ENCODE measurements around the gene REEP3.

REEP3 gene

GRCh38 chr10:63515002-63515763, 6.0 kb upstream of the REEP3 start:
- no peak for DNase-seq

GRCh38 chr10:63516207-63516606, 5.0 kb upstream of the REEP3 start:
- no peak for DNase-seq

GRCh38 chr10:63518690-63519288, 2.4 kb upstream of the REEP3 start:
- no peak for DNase-seq

- no peak for DNase-seq
These were observed 445 bp downstream of the REEP3 start for GRCh38 chr10:63521416-63522276.

GRCh38 chr10:63522277-63522687, 1.1 kb downstream of the REEP3 start:
- DNase-seq: no peak

GRCh38 chr10:63522995-63523394, 1.8 kb downstream of the REEP3 start:
- no peak for DNase-seq

- no peak for DNase-seq
These were observed 3.8 kb downstream of the REEP3 start for GRCh38 chr10:63525021-63525420.

GRCh38 chr10:63527401-63527800, 6.2 kb downstream of the REEP3 start:
- no peak for DNase-seq

GRCh38 chr10:63528084-63528744, 7.0 kb downstream of the REEP3 start:
- no peak for DNase-seq

- DNase-seq: no peak
These were observed 9.2 kb downstream of the REEP3 start for GRCh38 chr10:63530409-63530808.

GRCh38 chr10:63534723-63535122, 13.5 kb downstream of the REEP3 start:
- no peak for DNase-seq

- no peak for DNase-seq
These were observed 15.5 kb downstream of the REEP3 start for GRCh38 chr10:63536698-63537097.

- DNase-seq: no peak
These were observed 16.3 kb downstream of the REEP3 start for GRCh38 chr10:63537536-63537935.

- no peak for DNase-seq
These were observed 18.2 kb downstream of the REEP3 start for GRCh38 chr10:63539377-63539776.

GRCh38 chr10:63539994-63540393, 18.8 kb downstream of the REEP3 start:
- no peak for DNase-seq

GRCh38 chr10:63542835-63543575, 21.8 kb downstream of the REEP3 start:
- DNase-seq: no peak

- no peak for DNase-seq
These were observed 22.4 kb downstream of the REEP3 start for GRCh38 chr10:63543576-63543962.

- no peak for DNase-seq
These were observed 23.2 kb downstream of the REEP3 start for GRCh38 chr10:63544418-63544817.

GRCh38 chr10:63547628-63548360, 26.6 kb downstream of the REEP3 start:
- DNase-seq: peak; percentile 56

- no peak for DNase-seq
These were observed 27.7 kb downstream of the REEP3 start for GRCh38 chr10:63548860-63549259.

GRCh38 chr10:63549810-63550209, 28.6 kb downstream of the REEP3 start:
- DNase-seq: no peak

- DNase-seq: no peak
These were observed 31.8 kb downstream of the REEP3 start for GRCh38 chr10:63553031-63553430.

Measured in NCI-H1436 treated with DMSO at 0.1 percent for 48 hours (cell line).